Tibial nerve (tissue), 4 donors: ENCODE data around the gene JKAMP. TPM values are rescaled to one million over a fixed set of nuclear protein-coding genes. Genes with fewer than 3 reads are reported as not detected.

Experiments
- DNase-seq, 2 donors: peaks; one replicate each; pipeline ENCODE4 v3.0.0-alpha.2; 2019; ENCODE audit warnings: low spot score in 2 of 2
- H3K27ac ChIP-seq, 4 donors: fragments of 200-600 bp; sonication (generic) in 3 of 4; one replicate each; pipeline ENCODE4 v1.5.1; 2017 to 2019; ENCODE audit warnings: mild to moderate bottlenecking in 1 of 4
- H3K27me3 ChIP-seq, 2 donors: fragments of 200-600 bp; sonication (generic) in 1 of 2; one replicate each; pipeline versions ENCODE4 v1.5.1 to v1.6.0; 2017 to 2019
- H3K36me3 ChIP-seq, 3 donors: fragments of 200-600 bp; sonication (generic); one replicate each; pipeline ENCODE4 v1.5.1; 2018 to 2019
- H3K4me1 ChIP-seq, 4 donors: fragments of 200-600 bp; sonication (generic) in 3 of 4; one replicate each; pipeline ENCODE4 v1.5.1; 2017 to 2019
- H3K4me3 ChIP-seq, 4 donors: fragments of 200-600 bp; sonication (generic) in 3 of 4; one replicate each; pipeline ENCODE4 v1.5.1; 2017 to 2019; ENCODE audit warnings: mild to moderate bottlenecking in 1 of 4, moderate library complexity in 1 of 4
- H3K9me3 ChIP-seq, 4 donors: fragments of 200-600 bp; sonication (generic) in 3 of 4; one replicate each; pipeline ENCODE4 v1.5.1; 2017 to 2019
- CTCF ChIP-seq, 5 experiments: fragments of 200-600 bp in 3 of 5; fragments of 450-650 bp in 2 of 5; sonication (generic) in 3 of 5; IDR thresholded peaks; one replicate each; pipeline ENCODE4 v1.5.1; 2016 to 2019; ENCODE audit warnings: antibody characterized with exemption in 5 of 5, mild to moderate bottlenecking in 3 of 5, moderate library complexity in 2 of 5
- EP300 ChIP-seq, 2 donors: sonication (generic); formaldehyde crosslinking; IDR thresholded peaks; one replicate each; pipeline ENCODE4 v1.6.1; 2017; ENCODE audit warnings: antibody characterized with exemption in 2 of 2, mild to moderate bottlenecking in 1 of 2
- POLR2A ChIP-seq, 2 donors: fragments of 450-650 bp; IDR thresholded peaks; one replicate each; pipeline ENCODE4 v1.6.1; 2017; ENCODE audit warnings: antibody characterized with exemption in 2 of 2, mild to moderate bottlenecking in 2 of 2, moderate library complexity in 2 of 2
- WGBS, 2 donors: methylation state at CpG; one replicate each; pipeline ENCODE4 v1.1.5; 2018; 5-methylcytosine and 5-hydroxymethylcytosine counted together
- total RNA-seq, 4 donors: library from RNA; depleted of rRNA; stranded (reverse); fragments of >200 nt; gene quantifications; one replicate each; pipeline ENCODE4 v1.1.0, GENCODE V29; 2016

The JKAMP gene
- total RNA-seq, 4 donors from 2014 or later: 38.0 to 78.1 (median 58.3) TPM

DNA sequence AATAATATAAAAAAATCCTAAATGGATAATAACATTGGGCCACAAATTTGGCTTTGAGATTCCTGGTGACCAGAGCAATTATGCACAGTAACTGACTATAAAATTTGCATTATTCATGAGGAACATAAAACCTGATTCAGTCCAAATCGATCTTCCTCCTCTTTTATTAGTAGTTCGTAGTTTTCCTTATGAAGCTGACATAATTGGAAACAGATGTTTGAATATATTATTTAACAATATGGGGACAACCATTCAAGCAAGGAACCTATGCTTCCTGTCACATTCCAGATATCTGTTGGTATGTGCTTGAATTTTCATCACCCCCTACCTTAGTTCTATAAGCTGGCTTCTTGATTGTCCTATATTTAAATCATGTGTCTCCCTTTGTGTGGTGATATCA, 57.4 kb downstream of the JKAMP start:
- Histone ChIP-seq H3K27ac (no peak overlapping the region), H3K27me3 (no peaks in the 10 kb centered on the region), H3K4me3 (no peak overlapping the region), H3K4me1 (no peaks in the 10 kb centered on the region), H3K9me3 (no peaks in the 10 kb centered on the region), H3K36me3 (no peaks in the 10 kb centered on the region)
- TF ChIP-seq EP300 (IDR thresholded peaks at IDR 0.05) (no peak), POLR2A (IDR thresholded peaks at IDR 0.05) (no peak), CTCF (IDR thresholded peaks at IDR 0.05) (no peak)
- DNase-seq: no peak
- 51 to 59% methylated on average over 2 of the region's 2 CpGs for WGBS, 2 donors

- H3K4me1 ChIP-seq: no peaks in the 10 kb centered on the region
- no peak for DNase-seq
- no peaks in the 10 kb centered on the region for H3K27me3 ChIP-seq
- no peak for TF ChIP-seq POLR2A (IDR thresholded peaks at IDR 0.05)
- no peak for TF ChIP-seq EP300 (IDR thresholded peaks at IDR 0.05)
- no peak for TF ChIP-seq CTCF (IDR thresholded peaks at IDR 0.05)
- WGBS, 2 donors: 67 to 69% methylated on average over 7 of the region's 7 CpGs
- H3K36me3 ChIP-seq: no peaks in the 10 kb centered on the region
- no peaks in the 10 kb centered on the region for H3K9me3 ChIP-seq
- no peak overlapping the region for H3K4me3 ChIP-seq
- H3K27ac ChIP-seq: no peak overlapping the region
Observed at GRCh38 chr14:59543873-59544272, 59.6 kb downstream of the JKAMP start.

DNA sequence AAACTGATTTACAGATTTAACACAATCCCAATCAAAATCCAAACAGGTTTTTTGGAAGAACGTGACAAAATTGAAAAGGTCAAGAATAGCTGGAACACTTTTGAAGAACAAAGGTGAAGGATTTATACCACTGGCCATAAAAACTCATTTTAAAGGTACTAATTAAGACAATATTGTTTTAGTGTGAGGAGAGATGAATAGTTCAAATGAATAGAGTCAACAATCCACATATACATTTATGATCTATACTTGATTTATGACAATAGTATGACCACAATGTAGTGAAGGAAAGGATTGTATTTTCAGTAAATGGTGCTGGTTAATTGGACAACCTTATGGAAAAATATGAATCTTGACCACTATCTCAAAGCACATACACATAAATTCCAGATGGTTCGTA, 63.0 kb downstream of the JKAMP start:
- no peak overlapping the region for H3K4me3 ChIP-seq
- no peaks in the 10 kb centered on the region for H3K27me3 ChIP-seq
- no peak overlapping the region for H3K27ac ChIP-seq
- H3K4me1 ChIP-seq: no peaks in the 10 kb centered on the region
- no peak for DNase-seq
- H3K9me3 ChIP-seq: peaks cover 0 to 6% (median 0%) of the 10 kb centered on the region in 4 donors
- TF ChIP-seq EP300 (IDR thresholded peaks at IDR 0.05): no peak
- TF ChIP-seq POLR2A (IDR thresholded peaks at IDR 0.05): no peak
- no peak for TF ChIP-seq CTCF (IDR thresholded peaks at IDR 0.05)
- 47 to 52% methylated on average over 2 of the region's 2 CpGs for WGBS, 2 donors
- no peaks in the 10 kb centered on the region for H3K36me3 ChIP-seq

Other genes with a start within 250 kb of the JKAMP start
- 10 to 100 TPM in 3 of 4 donors, 1 to 10 TPM in 1; 5.9 to 17.7 (median 11.3) TPM for gene GPR135, start 19.1 kb upstream of the JKAMP start, total RNA-seq
- 10 to 100 TPM; 69.9 to 85.5 (median 76.6) TPM for gene L3HYPDH, start 109 bp upstream of the JKAMP start, total RNA-seq
- not detected for gene CCDC175, start 92.3 kb downstream of the JKAMP start, total RNA-seq